Stimulated activated CD8-positive, alpha-beta memory T cell treated with anti-CD3 and anti-CD28 coated beads, Interleukin-15, amount 100 ng/mL, for 24 hours (primary cell): Measurements from ENCODE around the gene COL25A1.

Experiments
- DNase-seq: peaks from one replicate; pipeline ENCODE4 v3.0.0-alpha.2; 2020; ENCODE audit warnings: low read depth

COL25A1 gene

GRCh38 chr4:109302361-109303139 is at the start of gene COL25A1:
Gene COL25A1 (minus strand): TSS chr4:109302658.
- no peak for DNase-seq

- no peak for DNase-seq
Observed at GRCh38 chr4:109350121-109350520, 47.7 kb upstream of the COL25A1 start.

DNA sequence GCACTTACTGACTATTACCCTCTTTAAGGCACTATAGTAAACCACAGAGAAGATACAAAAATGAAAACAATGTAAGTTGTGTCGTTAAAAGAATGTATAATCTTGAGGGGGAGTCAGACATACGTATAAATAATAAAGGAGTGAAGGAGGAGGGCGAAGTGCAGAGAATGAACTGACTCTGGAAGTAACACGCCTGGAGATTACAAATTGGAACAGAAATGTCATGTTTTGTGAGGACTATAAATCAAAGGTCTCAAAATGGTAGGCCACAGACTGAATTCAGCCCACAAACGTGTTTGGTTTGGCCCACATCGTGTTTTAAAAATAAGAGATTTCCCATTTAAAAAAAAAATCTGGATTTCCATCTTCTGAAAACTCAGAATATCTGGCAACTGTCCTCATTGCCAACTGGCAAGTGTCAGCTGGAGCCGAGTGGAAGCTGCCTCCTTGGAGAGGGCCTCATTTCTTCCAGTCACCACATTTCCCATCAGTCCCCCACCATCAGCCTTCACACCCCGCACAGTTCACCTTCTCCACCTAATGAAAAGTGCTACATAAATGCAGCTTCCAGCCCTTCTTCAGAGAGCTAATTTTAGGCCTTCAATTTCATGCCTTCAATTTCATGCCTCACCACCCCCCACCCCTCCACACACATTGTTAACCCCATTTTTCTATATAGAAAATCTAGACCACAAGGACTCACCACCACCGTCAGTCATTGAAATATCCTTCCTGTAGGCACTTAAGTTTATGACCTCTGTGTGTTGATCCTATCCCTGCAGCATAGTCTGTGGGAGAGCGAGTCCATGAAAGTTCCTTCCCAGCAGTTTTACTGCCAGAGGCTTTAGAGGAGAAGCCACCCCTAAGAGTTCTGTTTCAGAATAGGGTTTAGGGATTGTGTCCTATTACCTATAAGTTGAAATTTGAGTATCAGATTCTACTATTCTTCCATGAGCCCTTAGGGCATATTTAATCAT is 32.0 kb upstream of the COL25A1 start:
- no peak for DNase-seq

GRCh38 chr4:109332926-109333464 is 30.5 kb upstream of the COL25A1 start:
- no peak for DNase-seq

DNA sequence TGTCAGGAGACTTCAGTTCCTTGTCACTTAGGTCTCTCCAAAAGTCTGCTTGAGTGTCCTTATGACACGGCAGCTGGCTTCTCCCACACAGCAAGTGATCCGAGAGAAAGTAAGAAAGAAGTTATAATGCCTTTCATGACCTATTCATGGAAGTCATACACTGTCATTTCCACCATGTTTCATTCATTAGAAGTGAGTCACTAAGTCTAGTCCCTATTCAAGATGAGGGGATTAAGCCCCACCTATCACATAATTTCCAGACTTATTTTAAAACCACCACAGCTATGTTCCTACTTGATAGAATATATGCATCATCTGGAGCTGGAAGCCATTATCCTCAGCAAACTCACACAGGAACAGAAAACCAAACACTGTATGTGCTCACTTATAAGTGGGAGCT is 25.2 kb upstream of the COL25A1 start:
- no peak for DNase-seq

- no peak for DNase-seq
Observed at GRCh38 chr4:109325698-109326097, 23.2 kb upstream of the COL25A1 start.

GRCh38 chr4:109323348-109323747 is 20.9 kb upstream of the COL25A1 start:
- DNase-seq = no peak

- DNase-seq = no peak
Observed at GRCh38 chr4:109321232-109321631, 18.8 kb upstream of the COL25A1 start.

GRCh38 chr4:109319684-109320083 is 17.2 kb upstream of the COL25A1 start:
- no peak for DNase-seq

DNA sequence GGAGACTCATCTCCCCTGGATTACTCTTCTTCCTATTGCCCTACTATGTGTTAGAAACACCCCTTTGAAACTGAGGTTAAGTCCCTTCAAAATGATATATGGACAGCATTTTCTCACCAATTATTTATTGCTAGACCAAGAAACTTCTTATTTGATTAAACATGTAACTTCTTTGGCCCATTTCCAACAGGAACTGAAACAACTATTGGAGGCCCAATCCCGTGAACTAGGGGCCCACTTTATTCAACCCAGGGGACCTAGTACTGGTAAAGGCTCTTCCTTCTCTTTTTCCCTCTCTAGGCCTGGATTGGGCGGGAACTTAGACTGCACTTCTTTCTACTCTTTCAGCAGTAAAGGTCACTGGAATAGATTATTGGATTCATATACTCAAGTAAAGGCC is 16.7 kb upstream of the COL25A1 start:
- DNase-seq = no peak

- DNase-seq = no peak
Observed at GRCh38 chr4:109315818-109316217, 13.4 kb upstream of the COL25A1 start.

GRCh38 chr4:109315341-109315740 is 12.9 kb upstream of the COL25A1 start:
- no peak for DNase-seq

DNA sequence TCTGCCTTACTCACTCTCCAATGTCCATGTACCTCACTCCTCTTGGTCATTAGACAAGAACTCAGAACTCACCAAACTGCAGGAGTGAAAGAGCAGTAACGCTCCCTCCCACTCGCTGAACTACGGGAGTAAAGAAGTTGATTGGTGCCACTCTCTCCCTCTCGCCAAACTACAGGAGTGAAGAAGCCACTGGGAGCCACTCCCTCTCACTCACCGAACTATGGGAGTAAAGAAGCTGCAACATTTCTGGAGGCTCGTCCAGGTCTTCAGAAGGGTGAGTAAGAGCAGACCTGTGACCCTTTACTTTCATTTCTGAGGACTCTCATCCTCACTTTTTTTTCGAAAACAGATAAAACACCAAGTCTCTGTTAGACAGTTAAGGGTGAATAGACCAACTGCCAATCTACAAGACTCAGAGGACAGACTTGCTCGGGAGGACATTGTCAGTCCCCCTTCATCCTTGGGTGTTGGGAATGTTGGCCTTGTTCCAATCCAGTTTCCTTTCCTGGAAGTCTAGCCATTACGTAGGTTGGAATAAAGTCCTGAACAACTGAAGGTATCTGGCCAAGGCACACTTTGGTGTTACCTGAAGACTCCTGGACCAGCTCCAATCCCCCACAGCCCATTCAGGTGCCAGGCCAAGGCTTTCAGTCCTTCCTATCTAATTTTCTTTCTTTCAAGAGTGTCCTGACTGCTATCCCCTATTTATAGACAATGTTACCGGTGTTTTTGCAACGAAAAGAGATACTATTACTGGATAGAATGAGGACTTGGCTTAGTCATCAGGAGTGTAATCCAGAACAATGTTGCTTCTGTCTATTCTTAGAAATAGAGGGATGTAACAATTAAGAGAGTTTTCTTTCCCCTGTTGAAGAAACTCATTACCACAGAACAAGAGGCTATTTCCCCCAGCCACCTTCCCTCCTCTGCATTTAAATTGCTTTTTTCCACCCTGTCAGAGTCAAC is 11.0 kb upstream of the COL25A1 start:
- no peak for DNase-seq

GRCh38 chr4:109303140-109303496 is 660 bp upstream of the COL25A1 start:
- DNase-seq = no peak

DNA sequence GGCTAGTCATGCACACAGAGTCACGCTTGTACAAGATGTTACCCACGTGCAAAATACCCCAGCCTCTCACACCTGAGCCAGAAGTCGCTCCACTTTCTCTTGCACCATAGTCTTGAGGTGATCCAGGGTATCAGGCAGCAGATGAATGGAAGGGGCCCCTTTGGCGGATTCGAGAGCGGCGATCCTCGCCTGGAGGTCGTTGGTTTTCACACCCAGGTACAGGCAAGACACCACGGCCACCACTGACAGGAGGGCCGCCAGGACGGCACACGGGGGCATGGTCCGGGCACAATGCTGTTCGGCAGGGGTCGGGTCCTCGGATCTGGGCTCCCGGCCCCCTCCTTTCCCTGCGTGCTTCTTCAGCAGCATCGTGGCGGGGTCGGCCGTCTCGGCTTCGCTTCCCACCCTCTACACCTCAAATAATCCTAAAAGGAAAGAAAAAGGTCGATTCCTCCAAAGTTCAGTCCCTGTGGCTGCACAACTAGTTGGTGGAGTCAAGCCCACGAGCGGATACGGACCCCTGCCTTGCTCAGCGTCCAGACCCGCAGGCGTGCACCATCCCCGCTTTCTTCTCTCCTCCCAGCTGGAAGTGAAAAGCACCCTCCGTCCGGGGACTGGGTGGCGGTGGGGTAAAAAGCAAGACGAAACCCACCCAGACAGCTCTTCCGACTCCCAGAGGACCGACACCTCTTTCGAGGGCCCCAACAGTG is 652 bp downstream of the COL25A1 start:
- no peak for DNase-seq

DNA sequence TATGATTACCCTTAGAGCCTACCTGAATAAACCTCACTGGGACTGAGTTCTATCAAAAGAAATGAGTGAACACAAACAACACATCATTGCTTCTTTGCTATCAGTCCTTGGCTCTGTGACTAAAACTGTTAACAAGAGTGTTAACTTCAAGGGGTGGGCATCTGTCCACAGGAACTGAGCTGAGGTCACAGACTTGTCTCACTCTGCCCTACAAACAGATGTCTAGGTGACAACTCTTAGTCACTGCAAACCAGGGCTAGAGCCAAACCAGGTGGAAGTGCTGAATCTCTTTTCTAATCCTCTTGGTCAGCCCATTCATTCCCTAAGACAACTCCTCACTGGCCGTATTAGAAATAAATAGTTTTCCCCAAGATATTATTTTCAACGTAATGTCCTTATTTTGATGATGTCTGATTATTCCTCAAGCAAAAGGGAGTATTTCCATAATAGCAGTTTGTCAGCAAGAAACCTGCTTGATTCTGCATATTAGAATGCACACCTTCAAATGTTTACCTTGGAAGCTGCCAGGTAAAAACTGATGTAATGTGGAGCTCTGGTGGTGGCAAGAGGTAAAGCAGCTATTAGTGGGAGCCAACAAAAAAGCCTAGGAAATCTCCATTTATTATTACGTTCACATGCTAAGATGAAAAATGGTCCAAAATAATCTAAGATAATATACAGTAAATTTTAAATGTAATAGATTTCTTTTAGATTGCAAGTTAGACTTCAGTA is 4.0 kb downstream of the COL25A1 start:
- DNase-seq = no peak

- no peak for DNase-seq
Observed at GRCh38 chr4:109296527-109296926, 5.9 kb downstream of the COL25A1 start.

DNA sequence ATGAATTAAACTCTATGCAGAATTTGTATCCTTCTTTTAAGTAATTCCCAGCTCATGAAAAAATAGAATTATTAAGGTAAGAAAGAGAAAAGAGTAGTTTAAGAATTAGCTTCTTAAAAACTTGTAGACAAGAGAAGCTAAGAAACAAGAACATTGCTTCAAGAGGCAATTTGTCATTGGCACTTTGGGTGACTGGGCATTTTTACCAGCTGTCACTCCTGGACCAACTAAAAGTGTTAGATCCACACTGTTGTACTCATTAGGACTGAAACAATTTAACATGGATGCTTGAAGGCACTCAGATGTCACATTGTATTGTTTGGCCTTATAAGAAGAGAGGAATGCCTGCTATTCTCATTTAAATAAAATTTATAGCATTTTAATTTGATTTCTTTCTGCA is 7.4 kb downstream of the COL25A1 start:
- DNase-seq = no peak

- DNase-seq = no peak
Observed at GRCh38 chr4:109294468-109295020, 7.9 kb downstream of the COL25A1 start.

DNA sequence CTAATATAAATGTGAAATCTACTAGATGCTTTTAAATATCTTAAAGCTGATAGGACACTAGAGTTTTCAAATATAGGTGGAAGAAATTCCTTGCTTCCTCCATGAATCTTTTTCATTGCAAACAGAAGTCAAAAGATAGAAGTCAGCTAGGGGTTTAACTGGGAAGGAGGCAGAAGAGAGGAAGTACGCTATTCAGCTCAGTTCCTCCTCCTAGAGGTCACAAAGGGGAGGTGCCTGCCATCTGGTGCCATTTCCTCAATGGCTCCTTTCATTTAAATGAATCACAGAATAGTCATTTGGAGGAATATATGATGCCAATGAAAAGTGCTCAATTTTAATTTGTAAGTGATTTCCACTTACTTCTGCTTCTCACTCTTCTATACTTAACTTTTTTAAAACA is 8.5 kb downstream of the COL25A1 start:
- no peak for DNase-seq
